H1 (cell line): Measurements from ENCODE around the gene TGIF1. TPM values are rescaled to one million over a fixed set of nuclear protein-coding genes. Genes with fewer than 3 reads are reported as not detected.

ENCODE experiments used
- CTCF ChIA-PET: fragments of 300-600 bp; sonication (Branson Sonifier 250); formaldehyde crosslinking; loops from one replicate; lab custom pipeline; 2021; ENCODE audit not compliant: partially characterized antibody; lab: Charles Lee
- POLR2A ChIA-PET: fragments of 300-600 bp; sonication (Branson Sonifier 250); formaldehyde crosslinking; loops from one replicate; lab custom pipeline; 2021; ENCODE audit warnings: inconsistent platforms; ENCODE audit not compliant: partially characterized antibody; lab: Charles Lee
- DNase-seq, 2 experiments: peaks; one replicate each; pipeline versions ENCODE4 v3.0.0 to v3.0.0-alpha.2; 2010 to 2022; ENCODE audit warnings: low spot score in 2 of 2, low read depth in 1 of 2, mixed read lengths in 1 of 2
- FAIRE-seq: peaks from 2 replicates; lab custom pipeline; 2011; peaks lifted over from hg19 to GRCh38; lab: Jason Lieb, UNC
- H2AFZ ChIP-seq: 2 replicates; pipeline ENCODE4 v1.8.1; 2012; ENCODE audit warnings: low read length, inconsistent platforms
- H2AK5ac ChIP-seq: 2 replicates; pipeline ENCODE4 v1.6.1; 2013; ENCODE audit warnings: low read depth, low read length
- H2BK120ac ChIP-seq: replicated peaks from 2 replicates; pipeline ENCODE3; 2013; ENCODE audit warnings: low read depth, low read length, inconsistent platforms
- H2BK12ac ChIP-seq: 2 replicates; pipeline ENCODE4 v1.6.1; 2013; ENCODE audit warnings: low read depth, low read length
- H2BK15ac ChIP-seq: 2 replicates; pipeline ENCODE4 v1.6.1; 2013; ENCODE audit warnings: low read length
- H2BK20ac ChIP-seq: 2 replicates; pipeline ENCODE4 v1.6.1; 2013; ENCODE audit warnings: low read length
- H2BK5ac ChIP-seq: 2 replicates; pipeline ENCODE4 v1.6.1; 2013; ENCODE audit warnings: low read depth, low read length
- H3K14ac ChIP-seq: 2 replicates; pipeline ENCODE4 v1.6.1; 2013; ENCODE audit warnings: inconsistent platforms; ENCODE audit not compliant: insufficient read length
- H3K18ac ChIP-seq: 2 replicates; pipeline ENCODE4 v1.6.1; 2013; ENCODE audit warnings: low read length; ENCODE audit errors: extremely low read depth
- H3K23ac ChIP-seq: 2 replicates; pipeline ENCODE4 v1.6.1; 2013; ENCODE audit warnings: inconsistent platforms; ENCODE audit not compliant: insufficient read length
- H3K23me2 ChIP-seq: 2 replicates; pipeline ENCODE4 v1.6.1; 2013; ENCODE audit warnings: low read depth, low read length
- H3K27ac ChIP-seq: 2 replicates; pipeline ENCODE4 v1.6.1; 2011; ENCODE audit warnings: low read depth, low read length, inconsistent platforms
- H3K27me3 ChIP-seq, 4 experiments: replicated peaks in 1 of 4; 1 replicate in 1 of 4; 2 replicates in 3 of 4; pipeline versions ENCODE4 v1.6.1 to v1.8.1; 2011 to 2013; ENCODE audit warnings: low read length in 3 of 4, mild to moderate bottlenecking in 3 of 4, inconsistent platforms in 2 of 4, mixed read lengths in 2 of 4, moderate library complexity in 1 of 4; ENCODE audit not compliant: control insufficient read depth in 3 of 4, insufficient read depth in 3 of 4; ENCODE audit errors: extremely low read depth in 1 of 4
- H3K36me3 ChIP-seq, 4 experiments: 2 replicates each; pipeline versions ENCODE4 v1.6.1 to v1.8.1; 2011 to 2013; ENCODE audit warnings: mild to moderate bottlenecking in 4 of 4, low read length in 3 of 4, moderate library complexity in 2 of 4, control low read depth in 1 of 4, inconsistent platforms in 1 of 4; ENCODE audit not compliant: insufficient read depth in 4 of 4, control insufficient read depth in 2 of 4
- H3K4ac ChIP-seq: replicated peaks from 2 replicates; pipeline ENCODE3; 2013; ENCODE audit warnings: low read length, low read depth, mixed read lengths, inconsistent platforms; ENCODE audit not compliant: insufficient read length
- H3K4me1 ChIP-seq, 4 experiments: replicated peaks in 1 of 4; 1 replicate in 1 of 4; 2 replicates in 3 of 4; pipeline versions ENCODE4 v1.6.1 to v1.8.1; 2011 to 2013; ENCODE audit warnings: low read length in 3 of 4, inconsistent platforms in 2 of 4, mixed read lengths in 1 of 4; ENCODE audit not compliant: insufficient read depth in 4 of 4, control insufficient read depth in 3 of 4
- H3K4me2 ChIP-seq, 2 experiments: 2 replicates each; pipeline versions ENCODE4 v1.6.1 to v1.8.1; 2011 to 2013; ENCODE audit warnings: low read depth in 2 of 2, low read length in 2 of 2, control low read depth in 1 of 2, inconsistent platforms in 1 of 2, mild to moderate bottlenecking in 1 of 2; ENCODE audit not compliant: insufficient read depth in 1 of 2
- H3K4me3 ChIP-seq, 4 experiments: fragments of 200-600, 300-600 bp in 1 of 4; sonication (generic), shearing (Covaris generic), sonication (Bioruptor Twin) in 1 of 4; 2 replicates each; pipeline versions ENCODE4 v1.5.1 to v1.8.1; 2011 to 2016; ENCODE audit warnings: low read length in 4 of 4, low read depth in 3 of 4, control low read depth in 2 of 4, inconsistent platforms in 2 of 4, mild to moderate bottlenecking in 2 of 4, mixed read lengths in 1 of 4, moderate library complexity in 1 of 4; ENCODE audit not compliant: insufficient read depth in 2 of 4; ENCODE audit errors: extremely low read depth in 1 of 4
- H3K56ac ChIP-seq: replicated peaks from 2 replicates; pipeline ENCODE3; 2013; ENCODE audit warnings: low read depth, mild to moderate bottlenecking, mixed read lengths, low read length, inconsistent platforms; ENCODE audit not compliant: insufficient read length
- H3K79me1 ChIP-seq: 2 replicates; pipeline ENCODE4 v1.6.1; 2013; ENCODE audit warnings: low read depth, low read length, control low read depth
- H3K79me2 ChIP-seq, 2 experiments: 2 replicates each; pipeline versions ENCODE4 v1.6.1 to v1.8.1; 2012 to 2013; ENCODE audit warnings: low read length in 2 of 2, mild to moderate bottlenecking in 2 of 2, inconsistent platforms in 1 of 2; ENCODE audit not compliant: insufficient read depth in 2 of 2, control insufficient read depth in 1 of 2
- H3K9ac ChIP-seq, 4 experiments: replicated peaks in 1 of 4; 1 replicate in 1 of 4; 2 replicates in 3 of 4; pipeline versions ENCODE4 v1.6.1 to v1.8.1; 2011 to 2013; ENCODE audit warnings: low read depth in 3 of 4, low read length in 3 of 4, control low read depth in 2 of 4, mild to moderate bottlenecking in 2 of 4, moderate library complexity in 2 of 4, inconsistent platforms in 1 of 4; ENCODE audit errors: extremely low read depth in 1 of 4
- H3K9me3 ChIP-seq, 2 experiments: 2 replicates each; pipeline versions ENCODE4 v1.6.1 to v1.8.1; 2012 to 2013; ENCODE audit warnings: mild to moderate bottlenecking in 2 of 2, moderate library complexity in 2 of 2, control low read depth in 1 of 2, inconsistent platforms in 1 of 2, low read depth in 1 of 2, low read length in 1 of 2, mixed read lengths in 1 of 2; ENCODE audit not compliant: insufficient read depth in 2 of 2
- H4K20me1 ChIP-seq, 2 experiments: replicated peaks in 1 of 2; 2 replicates each; pipeline versions ENCODE3 to v1.8.1; 2011 to 2013; ENCODE audit warnings: inconsistent platforms in 2 of 2, low read length in 2 of 2, mild to moderate bottlenecking in 1 of 2; ENCODE audit not compliant: insufficient read depth in 2 of 2, control insufficient read depth in 1 of 2
- H4K5ac ChIP-seq: 2 replicates; pipeline ENCODE4 v1.6.1; 2013; ENCODE audit warnings: low read length, low read depth, mixed read lengths, inconsistent platforms; ENCODE audit not compliant: insufficient read length
- H4K8ac ChIP-seq: 2 replicates; pipeline ENCODE4 v1.8.0; 2013; ENCODE audit warnings: mild to moderate bottlenecking, moderate library complexity, low read length, inconsistent platforms; ENCODE audit not compliant: insufficient read depth; ENCODE audit errors: extremely low read depth
- H4K91ac ChIP-seq: replicated peaks from 2 replicates; pipeline ENCODE3; 2013; ENCODE audit warnings: low read length, mixed read lengths, inconsistent platforms; ENCODE audit not compliant: insufficient read length
- CBX8 ChIP-seq: fragments of 300-800, 300-1000 bp; sonication (generic); IDR thresholded peaks from 2 replicates; pipeline ENCODE4 v1.7.1; 2016; ENCODE audit warnings: low read depth, low read length, borderline replicate concordance
- CEBPB ChIP-seq: IDR thresholded peaks from 2 replicates; pipeline ENCODE4 v1.6.1; 2012; ENCODE audit warnings: low read depth, low read length
- HDAC2 ChIP-seq, 2 experiments: fragments of 300-600 bp in 1 of 2; sonication (generic) in 1 of 2; IDR thresholded peaks; 2 replicates each; pipeline ENCODE4 v1.6.1; 2011 to 2012; ENCODE audit warnings: low read depth in 2 of 2, low read length in 2 of 2, mild to moderate bottlenecking in 2 of 2, moderate library complexity in 2 of 2, borderline replicate concordance in 1 of 2, inconsistent platforms in 1 of 2
- HDAC6 ChIP-seq: IDR thresholded peaks from one replicate; pipeline ENCODE4 v1.7.1; 2012; ENCODE audit warnings: low read depth, mild to moderate bottlenecking, inconsistent platforms, low read length, moderate library complexity
- PHF8 ChIP-seq: fragments of 200-600 bp; sonication (generic); conservative IDR thresholded peaks from 2 replicates; pipeline ENCODE4 v1.7.1; 2012; ENCODE audit warnings: low read depth, mild to moderate bottlenecking, inconsistent platforms, low read length, moderate library complexity
- SP1 ChIP-seq: IDR thresholded peaks from 2 replicates; pipeline ENCODE4 v1.6.1; 2011; ENCODE audit warnings: low read depth, low read length
- WGBS, 2 experiments: shearing (Covaris generic) in 1 of 2; methylation state at CpG; one replicate each; pipeline versions ENCODE4 v1.1.6 to v1.1.7; 2013 to 2015; ENCODE audit warnings: low lambda C conversion rate in 2 of 2, mixed read lengths in 2 of 2, inconsistent platforms in 1 of 2, low coverage in 1 of 2, missing lambda C conversion rate in 1 of 2; ENCODE audit not compliant: insufficient replicate concordance in 2 of 2, insufficient coverage in 1 of 2, insufficient read length in 1 of 2; ENCODE audit errors: extremely low coverage in 1 of 2, missing lambda C conversion rate in 1 of 2; 5-methylcytosine and 5-hydroxymethylcytosine counted together
- polyA plus RNA-seq, 7 experiments: library from polyadenylated mRNA; depleted of rRNA in 3 of 7; stranded (reverse) in 5 of 7; unstranded in 2 of 7; fragments of >200 nt in 5 of 7; fragments of 200-250 nt in 2 of 7; gene quantifications; 1 replicate in 5 of 7; 2 replicates in 1 of 7; 4 replicates in 1 of 7; pipeline versions ENCODE4 v1.2.1 to v1.2.3, GENCODE V29; 2011 to 2013; ENCODE audit warnings: missing spikeins in 2 of 7, mixed read lengths in 2 of 7
- total RNA-seq: library from RNA; stranded (reverse); fragmentation: NEBNext Ultra II Directional; extraction: Animal tissue kit (Norgen Biotek cat#: 25700); gene quantifications from 2 replicates; pipeline ENCODE4 v1.2.1, GENCODE V29; 2021
- TF ChIP-seq, protein P1 (sequence below): IDR thresholded peaks from 2 replicates; pipeline ENCODE4 v1.6.1; 2012; ENCODE audit warnings: inconsistent platforms

The TGIF1 gene
- total and polyA plus RNA-seq, 2 of the 8 experiments (the other 6 are each of a cell fraction or from before 2014, with no cell fraction given), result 256 to 262 TPM

DNA sequence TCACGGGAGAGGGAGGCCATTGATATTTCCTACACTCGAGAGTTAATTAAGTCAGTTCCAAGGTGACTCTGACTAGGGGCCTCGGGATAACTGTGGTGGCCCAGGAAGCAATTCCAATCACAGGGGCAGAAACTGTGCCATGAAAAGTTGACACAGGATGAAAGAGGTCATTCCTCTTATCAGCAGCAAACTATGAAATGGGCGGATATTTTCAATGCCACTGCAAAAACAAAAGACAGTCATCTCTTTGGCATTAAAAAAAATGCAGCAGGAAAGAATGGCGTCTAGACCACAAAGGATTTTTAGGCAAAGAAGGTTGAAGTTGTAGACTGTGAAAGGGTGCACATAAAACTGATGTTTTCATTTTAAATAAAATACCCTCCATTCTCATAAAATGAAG lies 50.0 kb downstream of the TGIF1 start:
- no peak overlapping the region for H3K14ac ChIP-seq
- H3K9me3 ChIP-seq, result no peaks in the 10 kb centered on the region
- 72% methylated on average over 5 of the region's 5 CpGs; no CpG with 5 or more reads in 1 of the 2 experiments for WGBS, 2 experiments
- peak overlapping the region; percentile 69 to 78; a peak in 2 of 4 replicates for H3K4me2 ChIP-seq
- DNase-seq, result no peak
- no peak overlapping the region for H3K18ac ChIP-seq
- no peak overlapping the region for H4K8ac ChIP-seq
- no peak overlapping the region for H2AFZ ChIP-seq
- H3K4me1 ChIP-seq, result peaks cover 0 to 11% (median 4%) of the 10 kb centered on the region in 4 experiments; a peak in 6 of 7 replicates
- H4K5ac ChIP-seq, result no peak overlapping the region
- H2AK5ac ChIP-seq, result no peak overlapping the region
- H2BK20ac ChIP-seq, result no peak overlapping the region
- H3K4ac ChIP-seq, result no peak overlapping the region
- no peaks in the 10 kb centered on the region for H3K36me3 ChIP-seq
- peak overlapping the region in 1 of 4 experiments; percentile 60; a peak in 1 of 8 replicates for H3K4me3 ChIP-seq
- H3K27ac ChIP-seq, result no peak overlapping the region
- no peak overlapping the region for H3K9ac ChIP-seq
- no peak overlapping the region for H3K23ac ChIP-seq
- FAIRE-seq, result no peak
- H3K56ac ChIP-seq, result no peak overlapping the region
- CTCF ChIA-PET, result interaction anchor here (1.1 to 3.6 kb wide), 8 partner anchors 8 to 270 kb away, joined by 3 to 9 read pairs (median 7); no protein-coding TSS in a partner anchor
- H3K79me2 ChIP-seq, result no peaks in the 10 kb centered on the region
- no peaks in the 10 kb centered on the region; a peak in 3 of 7 replicates for H3K27me3 ChIP-seq
- H2BK15ac ChIP-seq, result no peak overlapping the region
- TF ChIP-seq PHF8 (no peak), SP1 (no peak), CEBPB (no peak), HDAC2 (IDR thresholded peaks at IDR 0.05; ENCODE audit: borderline replicate concordance in 1 of 2, low read depth in 2 of 2, low read length in 2 of 2) (no peak), CBX8 (no peak), HDAC6 (no peak)
- TF ChIP-seq, protein P1, sequence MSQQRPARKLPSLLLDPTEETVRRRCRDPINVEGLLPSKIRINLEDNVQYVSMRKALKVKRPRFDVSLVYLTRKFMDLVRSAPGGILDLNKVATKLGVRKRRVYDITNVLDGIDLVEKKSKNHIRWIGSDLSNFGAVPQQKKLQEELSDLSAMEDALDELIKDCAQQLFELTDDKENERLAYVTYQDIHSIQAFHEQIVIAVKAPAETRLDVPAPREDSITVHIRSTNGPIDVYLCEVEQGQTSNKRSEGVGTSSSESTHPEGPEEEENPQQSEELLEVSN, result no peak
- H3K79me1 ChIP-seq, result no peaks in the 10 kb centered on the region
- H4K91ac ChIP-seq, result no peak overlapping the region
- H2BK5ac ChIP-seq, result no peak overlapping the region
- no peak overlapping the region for H2BK120ac ChIP-seq
- H2BK12ac ChIP-seq, result no peak overlapping the region
- POLR2A ChIA-PET, result interaction anchor here (0.7 to 3.0 kb wide), 7 partner anchors 8 to 86 kb away, joined by 3 to 12 read pairs (median 5); no protein-coding TSS in a partner anchor
- H3K23me2 ChIP-seq, result peaks cover 5% of the 10 kb centered on the region
- H4K20me1 ChIP-seq, result no peaks in the 10 kb centered on the region
